Hepatocyte (in vitro differentiated cells): ENCODE measurements around the gene FAM222A. TPM values are rescaled to one million over a fixed set of nuclear protein-coding genes. Genes with fewer than 3 reads are reported as not detected.

ENCODE experiments used
- DNase-seq: peaks from one replicate; pipeline ENCODE4 v3.0.0-alpha.2; 2016; ENCODE audit warnings: low spot score
- H2AFZ ChIP-seq: fragments of 200-600 bp; sonication (generic); 2 replicates; pipeline ENCODE4 v1.6.0; 2016; ENCODE audit warnings: antibody characterized with exemption, mild to moderate bottlenecking
- H3K27ac ChIP-seq: fragments of 200-600 bp; sonication (generic); 2 replicates; pipeline ENCODE4 v1.5.1; 2016; ENCODE audit warnings: mild to moderate bottlenecking
- H3K27me3 ChIP-seq: fragments of 200-600 bp; sonication (generic); 2 replicates; pipeline ENCODE4 v1.6.1; 2016
- H3K36me3 ChIP-seq: fragments of 200-600 bp; sonication (generic); replicated peaks from 2 replicates; pipeline ENCODE4 v1.5.1; 2016; ENCODE audit warnings: low read depth; ENCODE audit not compliant: insufficient read depth
- H3K4me1 ChIP-seq: fragments of 200-600 bp; sonication (generic); 2 replicates; pipeline ENCODE4 v1.5.1; 2016; ENCODE audit warnings: mild to moderate bottlenecking, moderate library complexity; ENCODE audit not compliant: insufficient read depth
- H3K4me2 ChIP-seq: fragments of 200-600 bp; sonication (generic); 2 replicates; pipeline ENCODE4 v1.6.0; 2016
- H3K4me3 ChIP-seq: fragments of 200-600 bp; sonication (generic); 2 replicates; pipeline ENCODE4 v1.5.1; 2016; ENCODE audit warnings: mild to moderate bottlenecking
- H3K79me2 ChIP-seq: fragments of 200-600 bp; sonication (generic); 2 replicates; pipeline ENCODE4 v1.6.0; 2017; ENCODE audit warnings: mild to moderate bottlenecking
- H3K9me2 ChIP-seq: fragments of 200-600 bp; sonication (generic); replicated peaks from 2 replicates; pipeline ENCODE4 v1.6.0; 2017; ENCODE audit warnings: mild to moderate bottlenecking; ENCODE audit not compliant: insufficient read depth
- H3K9me3 ChIP-seq: fragments of 200-600 bp; sonication (generic); 2 replicates; pipeline ENCODE4 v1.5.1; 2016; ENCODE audit warnings: low read depth, mild to moderate bottlenecking
- H4K20me1 ChIP-seq: fragments of 200-600 bp; sonication (generic); 2 replicates; pipeline ENCODE4 v1.6.0; 2016; ENCODE audit warnings: mild to moderate bottlenecking; ENCODE audit not compliant: insufficient read depth, poor library complexity, severe bottlenecking
- EZH2 ChIP-seq: fragments of 200-600 bp; sonication (generic); IDR thresholded peaks from 2 replicates; pipeline ENCODE4 v1.6.1; 2016; ENCODE audit warnings: antibody characterized with exemption, mild to moderate bottlenecking, borderline replicate concordance
- EZH2phosphoT487 ChIP-seq: fragments of 200-600 bp; sonication (generic); IDR thresholded peaks from one replicate; pipeline ENCODE4 v1.6.1; 2018; ENCODE audit warnings: antibody characterized with exemption, mild to moderate bottlenecking, low read depth, moderate library complexity; ENCODE audit not compliant: unreplicated experiment, severe bottlenecking
- WGBS: methylation state at CpG from one replicate; pipeline ENCODE4 v1.1.6; 2016; ENCODE audit warnings: low lambda C conversion rate; ENCODE audit errors: missing lambda C conversion rate; 5-methylcytosine and 5-hydroxymethylcytosine counted together
- polyA plus RNA-seq: library from polyadenylated mRNA; unstranded; fragments of >200 nt; fragmentation: Nextera tagmentation; extraction: Ambion mirVana; gene quantifications from 2 replicates; pipeline ENCODE4 v1.2.1, GENCODE V29; 2016
- total RNA-seq: library from RNA; depleted of rRNA; stranded (reverse); fragments of >200 nt; gene quantifications from 2 replicates; pipeline ENCODE4 v1.2.3, GENCODE V29; 2014
- TF ChIP-seq, protein P1 (sequence below): fragments of 200-600 bp; sonication (generic); IDR thresholded peaks from 2 replicates; pipeline ENCODE4 v1.5.1; 2016; ENCODE audit warnings: antibody characterized with exemption, mild to moderate bottlenecking; ENCODE audit not compliant: poor library complexity

The FAM222A gene
- total and polyA plus RNA-seq, 2 experiments from 2014 or later = 7.4 to 11.3 TPM

DNA sequence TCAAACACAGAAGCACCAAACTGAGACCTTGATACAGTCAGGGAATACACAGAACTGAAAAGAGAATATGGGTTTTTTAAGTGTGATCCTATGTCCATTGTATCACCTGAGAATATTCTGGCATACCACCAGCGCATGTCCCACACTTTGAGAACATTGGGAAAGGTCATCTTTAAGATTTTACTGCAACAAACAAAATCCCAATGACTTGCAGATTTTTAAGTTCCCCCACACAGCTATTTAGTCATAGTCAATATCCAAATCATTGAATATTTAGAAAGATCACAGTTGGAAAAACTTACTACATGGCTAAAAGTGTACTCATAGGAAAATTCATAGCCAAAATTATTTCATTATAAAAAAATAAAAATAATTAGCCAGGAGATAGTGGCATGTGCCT lies 65.1 kb downstream of the FAM222A start:
- no peak for DNase-seq
- no peak overlapping the region for H3K4me3 ChIP-seq
- no peak overlapping the region for H3K4me2 ChIP-seq
- no peaks in the 10 kb centered on the region for H3K27me3 ChIP-seq
- no peaks in the 10 kb centered on the region for H4K20me1 ChIP-seq
- no peaks in the 10 kb centered on the region for H3K4me1 ChIP-seq
- TF ChIP-seq, protein P1, sequence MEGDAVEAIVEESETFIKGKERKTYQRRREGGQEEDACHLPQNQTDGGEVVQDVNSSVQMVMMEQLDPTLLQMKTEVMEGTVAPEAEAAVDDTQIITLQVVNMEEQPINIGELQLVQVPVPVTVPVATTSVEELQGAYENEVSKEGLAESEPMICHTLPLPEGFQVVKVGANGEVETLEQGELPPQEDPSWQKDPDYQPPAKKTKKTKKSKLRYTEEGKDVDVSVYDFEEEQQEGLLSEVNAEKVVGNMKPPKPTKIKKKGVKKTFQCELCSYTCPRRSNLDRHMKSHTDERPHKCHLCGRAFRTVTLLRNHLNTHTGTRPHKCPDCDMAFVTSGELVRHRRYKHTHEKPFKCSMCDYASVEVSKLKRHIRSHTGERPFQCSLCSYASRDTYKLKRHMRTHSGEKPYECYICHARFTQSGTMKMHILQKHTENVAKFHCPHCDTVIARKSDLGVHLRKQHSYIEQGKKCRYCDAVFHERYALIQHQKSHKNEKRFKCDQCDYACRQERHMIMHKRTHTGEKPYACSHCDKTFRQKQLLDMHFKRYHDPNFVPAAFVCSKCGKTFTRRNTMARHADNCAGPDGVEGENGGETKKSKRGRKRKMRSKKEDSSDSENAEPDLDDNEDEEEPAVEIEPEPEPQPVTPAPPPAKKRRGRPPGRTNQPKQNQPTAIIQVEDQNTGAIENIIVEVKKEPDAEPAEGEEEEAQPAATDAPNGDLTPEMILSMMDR = no peak
- no peak for TF ChIP-seq EZH2
- TF ChIP-seq EZH2phosphoT487 = no peak
- no peaks in the 10 kb centered on the region for H3K36me3 ChIP-seq
- H3K79me2 ChIP-seq = no peaks in the 10 kb centered on the region
- H3K9me2 ChIP-seq = no peaks in the 10 kb centered on the region
- H3K9me3 ChIP-seq = no peaks in the 10 kb centered on the region
- H2AFZ ChIP-seq = no peak overlapping the region
- WGBS = 96% methylated on average over 1 of the region's 1 CpG
- H3K27ac ChIP-seq = no peak overlapping the region

DNA sequence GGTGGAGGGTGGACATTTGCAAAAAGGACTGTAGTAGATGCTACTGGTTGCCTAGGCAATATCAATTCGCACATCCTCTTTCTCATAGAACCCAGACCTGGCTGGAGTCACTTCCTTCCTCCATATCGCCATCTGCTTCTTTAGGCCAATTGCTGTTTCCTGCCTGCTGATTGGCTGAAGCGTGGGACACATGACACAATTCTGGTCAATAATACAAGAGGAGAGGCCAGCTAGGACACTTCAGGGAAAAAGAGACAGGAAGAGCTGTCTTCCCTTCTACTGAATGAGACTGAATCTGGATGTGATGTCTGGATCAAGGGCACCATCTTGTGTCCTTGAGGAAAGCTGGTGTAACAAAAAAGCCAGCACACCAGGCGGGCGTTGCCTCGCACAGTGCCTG lies 65.8 kb downstream of the FAM222A start:
- Histone ChIP-seq H3K79me2 (no peaks in the 10 kb centered on the region), H3K36me3 (no peaks in the 10 kb centered on the region), H4K20me1 (no peaks in the 10 kb centered on the region), H3K4me1 (no peaks in the 10 kb centered on the region), H3K4me2 (no peak overlapping the region), H2AFZ (no peak overlapping the region), H3K27ac (no peak overlapping the region), H3K9me3 (no peaks in the 10 kb centered on the region), H3K4me3 (no peak overlapping the region), H3K27me3 (no peaks in the 10 kb centered on the region), H3K9me2 (no peaks in the 10 kb centered on the region)
- TF ChIP-seq, protein P1 = no peak
- no peak for TF ChIP-seq EZH2
- TF ChIP-seq EZH2phosphoT487 = no peak
- DNase-seq = no peak
- 94% methylated on average over 6 of the region's 6 CpGs for WGBS

DNA sequence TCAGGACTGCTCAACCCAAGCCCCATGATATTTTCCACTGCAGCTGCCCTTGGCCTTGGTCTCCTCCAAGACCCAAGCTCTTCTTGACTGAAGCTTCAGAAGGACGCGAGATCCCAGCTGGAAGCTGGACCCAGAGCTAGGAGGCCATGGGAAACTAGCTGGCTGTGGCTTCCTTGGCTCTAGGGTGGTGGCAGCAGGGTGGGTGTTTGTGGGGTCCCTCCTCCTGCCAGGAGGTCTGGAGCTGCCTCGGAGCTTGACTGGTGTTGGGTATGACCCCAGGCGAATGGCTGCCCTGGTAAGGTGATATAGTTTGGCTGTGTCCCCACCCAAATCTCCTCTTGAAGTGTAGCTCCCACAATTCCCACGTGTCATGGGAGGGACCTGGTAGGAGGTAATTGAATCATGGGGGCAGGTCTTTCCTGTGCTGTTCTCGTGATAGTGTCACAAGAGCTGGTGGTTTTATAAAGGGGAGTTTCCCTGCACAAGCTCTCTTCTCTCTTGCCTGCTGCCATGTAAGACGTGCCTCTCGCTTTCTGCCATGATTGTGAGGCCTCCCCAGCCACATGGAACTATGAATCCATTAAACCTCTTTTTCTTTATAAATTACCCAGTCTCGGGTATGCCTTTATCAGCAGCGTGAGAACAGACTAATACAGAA lies 68.2 kb downstream of the FAM222A start:
- no peaks in the 10 kb centered on the region for H3K4me1 ChIP-seq
- no peaks in the 10 kb centered on the region for H3K27me3 ChIP-seq
- no peak overlapping the region for H3K4me3 ChIP-seq
- H3K27ac ChIP-seq = no peak overlapping the region
- WGBS = 88% methylated on average over 10 of the region's 10 CpGs
- H3K79me2 ChIP-seq = no peaks in the 10 kb centered on the region
- H3K9me3 ChIP-seq = no peaks in the 10 kb centered on the region
- no peaks in the 10 kb centered on the region for H4K20me1 ChIP-seq
- no peak overlapping the region for H2AFZ ChIP-seq
- H3K36me3 ChIP-seq = no peaks in the 10 kb centered on the region
- no peak overlapping the region for H3K4me2 ChIP-seq
- no peaks in the 10 kb centered on the region for H3K9me2 ChIP-seq
- DNase-seq = no peak
- no peak for TF ChIP-seq EZH2phosphoT487
- TF ChIP-seq EZH2 = no peak
- TF ChIP-seq, protein P1 = no peak

DNA sequence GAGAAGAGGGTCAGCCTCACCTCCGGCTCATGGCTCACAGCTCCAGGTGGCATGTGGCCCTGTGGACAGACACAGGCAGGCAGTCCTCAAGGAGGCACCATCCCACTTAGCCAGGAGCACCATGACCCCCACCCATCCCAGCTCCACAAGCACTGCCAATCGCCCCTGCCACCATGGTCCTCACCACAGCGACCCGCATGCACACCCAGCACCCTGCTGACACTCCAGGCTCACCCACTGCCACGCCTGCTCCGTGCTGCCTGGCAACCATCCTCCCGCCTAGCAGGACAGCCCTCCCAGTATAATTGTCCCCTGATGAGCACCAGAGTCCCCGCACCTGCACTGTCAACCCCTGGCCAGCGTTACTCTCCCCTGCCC lies 68.7 kb downstream of the FAM222A start:
- Histone ChIP-seq H3K79me2 (no peaks in the 10 kb centered on the region), H3K27ac (no peak overlapping the region), H3K9me3 (no peaks in the 10 kb centered on the region), H3K27me3 (no peaks in the 10 kb centered on the region), H3K36me3 (no peaks in the 10 kb centered on the region), H2AFZ (no peak overlapping the region), H3K4me2 (no peak overlapping the region), H3K9me2 (no peaks in the 10 kb centered on the region), H3K4me1 (no peaks in the 10 kb centered on the region), H4K20me1 (no peaks in the 10 kb centered on the region), H3K4me3 (no peak overlapping the region)
- DNase-seq = no peak
- WGBS = 92% methylated on average over 9 of the region's 9 CpGs
- TF ChIP-seq, protein P1 = no peak
